Thymus (tissue), 14 donors: Measurements from ENCODE around the gene WBP1L. TPM values are rescaled to one million over a fixed set of nuclear protein-coding genes. Genes with fewer than 3 reads are reported as not detected.
"Not testable (repeated sequence)": the region's sequence is repeated elsewhere in the genome, so short reads cannot be mapped to it uniquely, and the experiment has no call there.

ENCODE experiments used
- DNase-seq, 9 donors: peaks; one replicate each; pipeline ENCODE4 v3.0.0-alpha.2; 2013; ENCODE audit warnings: low spot score in 9 of 9, low read depth in 6 of 9, missing footprints in 1 of 9
- H3K27ac ChIP-seq, 2 donors: one replicate each; pipeline ENCODE4 v1.5.1; 2013; ENCODE audit warnings: control low read depth in 1 of 2, low read depth in 1 of 2, low read length in 1 of 2, mild to moderate bottlenecking in 1 of 2, moderate library complexity in 1 of 2
- H3K27me3 ChIP-seq, 2 donors: one replicate each; pipeline ENCODE4 v1.5.1; 2013; ENCODE audit warnings: low read length in 1 of 2; ENCODE audit not compliant: control insufficient read depth in 2 of 2, insufficient read depth in 1 of 2
- H3K36me3 ChIP-seq, 2 donors: one replicate each; pipeline ENCODE4 v1.5.1; 2013; ENCODE audit warnings: low read length in 1 of 2, mild to moderate bottlenecking in 1 of 2, moderate library complexity in 1 of 2; ENCODE audit not compliant: control insufficient read depth in 2 of 2, insufficient read depth in 2 of 2
- H3K4me1 ChIP-seq, 2 donors: one replicate each; pipeline ENCODE4 v1.5.1; 2013; ENCODE audit warnings: low read length in 2 of 2; ENCODE audit not compliant: control insufficient read depth in 2 of 2, insufficient read depth in 2 of 2
- H3K4me3 ChIP-seq, 2 donors: one replicate each; pipeline ENCODE4 v1.5.1; 2013; ENCODE audit warnings: low read length in 2 of 2, control low read depth in 1 of 2, mild to moderate bottlenecking in 1 of 2
- H3K9me3 ChIP-seq, 2 donors: one replicate each; pipeline ENCODE4 v1.5.1; 2013; ENCODE audit warnings: low read length in 1 of 2, mild to moderate bottlenecking in 1 of 2; ENCODE audit not compliant: control insufficient read depth in 2 of 2, insufficient read depth in 1 of 2
- WGBS: extraction: QIAGEN DNeasy Blood & Tissue Kit; methylation state at CpG from one replicate; pipeline ENCODE4 v1.1.7; 2013; 5-methylcytosine and 5-hydroxymethylcytosine counted together
- long read RNA-seq, 10 donors: transcript quantifications; one replicate each; lab custom pipeline, GENCODE V29; 2026
- polyA plus RNA-seq: library from polyadenylated mRNA; stranded (reverse); fragments of 200-250 nt; gene quantifications from one replicate; pipeline ENCODE4 v1.2.3, GENCODE V29; 2013
- total RNA-seq: library from RNA; stranded (reverse); fragments of 120-200 nt; gene quantifications from one replicate; pipeline ENCODE4 v1.2.4, GENCODE V29; 2013
- donor health status: healthy.

Gene WBP1L
- 30.7 TPM for total RNA-seq
- 75.9 TPM for polyA plus RNA-seq
- long read RNA-seq, donor 1, full-length matches to known transcripts: 1 of 7 reads
- long read RNA-seq, donor 1, partial matches to known transcripts: 6 of 7 reads
- long read RNA-seq, donor 1, other reads (novel, unspliced or antisense): 0 of 7 reads
- long read RNA-seq, donor 2: 0 reads
- long read RNA-seq, donor 3, full-length matches to known transcripts: 7 of 20 reads
- long read RNA-seq, donor 3, partial matches to known transcripts: 13 of 20 reads
- long read RNA-seq, donor 3, other reads (novel, unspliced or antisense): 0 of 20 reads
- long read RNA-seq, donor 4, full-length matches to known transcripts: 4 of 4 reads
- long read RNA-seq, donor 4, partial matches to known transcripts: 0 of 4 reads
- long read RNA-seq, donor 4, other reads (novel, unspliced or antisense): 0 of 4 reads
- long read RNA-seq, donor 5, full-length matches to known transcripts: 17 of 30 reads
- long read RNA-seq, donor 5, partial matches to known transcripts: 13 of 30 reads
- long read RNA-seq, donor 5, other reads (novel, unspliced or antisense): 0 of 30 reads
- long read RNA-seq, donor 6, full-length matches to known transcripts: 6 of 6 reads
- long read RNA-seq, donor 6, partial matches to known transcripts: 0 of 6 reads
- long read RNA-seq, donor 6, other reads (novel, unspliced or antisense): 0 of 6 reads
- long read RNA-seq, donor 7, full-length matches to known transcripts: 8 of 177 reads
- long read RNA-seq, donor 7, partial matches to known transcripts: 97 of 177 reads
- long read RNA-seq, donor 7, other reads (novel, unspliced or antisense): 72 of 177 reads
- long read RNA-seq, donor 8, full-length matches to known transcripts: 3 of 3 reads
- long read RNA-seq, donor 8, partial matches to known transcripts: 0 of 3 reads
- long read RNA-seq, donor 8, other reads (novel, unspliced or antisense): 0 of 3 reads
- long read RNA-seq, donor 9, partial matches to known transcripts: 0 of 4 reads
- long read RNA-seq, donor 9, other reads (novel, unspliced or antisense): 0 of 4 reads
- long read RNA-seq, donor 10, full-length matches to known transcripts: 8 of 26 reads
- long read RNA-seq, donor 10, partial matches to known transcripts: 18 of 26 reads
- long read RNA-seq, donor 10, other reads (novel, unspliced or antisense): 0 of 26 reads

DNA sequence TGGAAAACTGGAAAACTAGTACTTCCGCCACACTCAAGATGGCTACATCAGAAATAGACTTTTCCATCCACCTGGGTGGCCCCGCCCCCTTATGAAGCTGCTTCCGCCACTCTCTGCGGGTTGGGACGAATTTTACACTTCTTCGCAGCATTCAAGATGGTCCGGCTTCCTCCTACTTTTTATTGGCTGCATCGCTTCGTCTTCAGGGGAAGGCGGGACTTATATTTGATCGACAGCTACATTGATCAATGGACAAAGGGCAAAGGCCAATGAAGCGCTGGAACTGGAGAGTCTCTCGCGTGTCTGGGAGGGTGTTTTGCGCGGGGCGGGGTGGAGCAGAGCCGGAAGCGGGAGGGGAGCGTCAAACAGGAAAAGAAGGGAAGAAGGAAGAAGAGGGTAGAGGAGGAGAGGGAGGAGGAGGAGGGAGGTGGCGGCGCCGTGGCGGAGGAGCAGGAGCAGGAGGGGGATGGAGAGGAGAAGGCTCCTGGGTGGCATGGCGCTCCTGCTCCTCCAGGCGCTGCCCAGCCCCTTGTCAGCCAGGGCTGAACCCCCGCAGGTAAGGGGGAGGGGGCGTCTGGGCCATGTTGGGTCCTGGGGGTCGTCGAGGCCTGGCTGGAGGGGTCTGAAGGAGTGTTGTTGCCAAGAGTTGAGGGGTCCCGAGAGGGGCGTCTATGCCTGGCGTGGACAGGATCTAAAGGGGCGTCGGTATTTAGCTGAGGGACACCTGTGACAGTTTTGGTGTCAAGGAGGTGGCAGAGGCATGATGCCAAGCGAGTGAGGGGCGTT, at the start of gene WBP1L:
TSS of gene WBP1L (plus strand) at position 361 of the 786 bp plus-strand sequence. CDS start at position 467, 106 bp downstream.
- peaks cover 11 to 27% of the 10 kb centered on the region in 2 donors for H3K4me1 ChIP-seq
- no peaks in the 10 kb centered on the region for H3K9me3 ChIP-seq
- no peaks in the 10 kb centered on the region for H3K27me3 ChIP-seq
- under 1% methylated on average over 37 of the region's 37 CpGs for WGBS
- no peaks in the 10 kb centered on the region for H3K36me3 ChIP-seq
- peak within 1 kb of the TSS; percentile 73 to 79 for H3K27ac ChIP-seq
- DNase-seq: peak; percentile 94 to 100 (median 99)
- peak within 1 kb of the TSS; percentile 69 to 93 for H3K4me3 ChIP-seq

DNA sequence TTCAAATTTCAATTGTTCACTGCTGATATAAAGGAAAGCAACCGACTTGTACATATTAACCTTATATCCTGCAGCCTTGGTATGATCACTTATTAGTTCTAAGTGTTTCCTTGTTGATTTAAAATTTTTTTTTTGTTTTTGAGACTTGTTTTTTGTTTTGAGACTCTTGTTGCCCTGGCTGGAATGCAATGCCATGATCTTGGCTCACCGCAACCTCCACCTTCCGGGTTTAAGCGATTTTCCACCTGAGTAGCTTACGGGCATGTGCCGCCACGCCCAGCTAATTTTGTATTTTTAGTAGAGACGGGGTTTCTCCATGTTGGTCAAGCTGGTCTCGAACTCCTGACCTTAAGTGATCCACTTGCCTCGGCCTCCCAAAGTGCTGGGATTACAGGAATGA, 48.3 kb upstream of the WBP1L start:
- WGBS: 97% methylated on average over 10 of the region's 10 CpGs
- not testable (repeated sequence) for H3K4me3 ChIP-seq, H3K27ac ChIP-seq, DNase-seq, H3K27me3 ChIP-seq, H3K9me3 ChIP-seq, H3K4me1 ChIP-seq
- peaks cover 23 to 25% of the 10 kb centered on the region in 2 donors for H3K36me3 ChIP-seq

DNA sequence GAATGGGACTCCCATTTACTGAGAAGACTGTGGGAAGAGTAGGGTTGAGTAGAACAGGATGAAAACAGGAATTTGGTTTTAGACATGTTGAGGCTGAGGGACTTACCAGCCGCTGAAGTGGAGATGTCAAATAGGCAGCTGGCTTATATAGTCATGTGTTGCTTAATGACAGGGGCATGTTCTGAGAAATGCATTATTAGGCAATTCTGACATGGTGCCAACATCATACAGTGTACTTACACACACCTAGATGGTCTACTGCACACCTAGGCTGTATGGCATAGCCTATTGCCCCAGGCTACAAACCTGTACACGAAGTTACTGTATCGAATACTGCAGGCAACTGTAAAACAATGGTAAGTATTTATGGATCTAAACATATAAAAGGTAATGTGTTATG, 47.0 kb upstream of the WBP1L start:
- Histone ChIP-seq H3K4me3 (no peak overlapping the region), H3K27ac (no peak overlapping the region), H3K36me3 (peaks cover 23 to 25% of the 10 kb centered on the region in 2 donors), H3K27me3 (no peaks in the 10 kb centered on the region), H3K4me1 (no peaks in the 10 kb centered on the region), H3K9me3 (no peaks in the 10 kb centered on the region)
- DNase-seq: no peak
- WGBS: 95% methylated on average over 3 of the region's 3 CpGs

DNA sequence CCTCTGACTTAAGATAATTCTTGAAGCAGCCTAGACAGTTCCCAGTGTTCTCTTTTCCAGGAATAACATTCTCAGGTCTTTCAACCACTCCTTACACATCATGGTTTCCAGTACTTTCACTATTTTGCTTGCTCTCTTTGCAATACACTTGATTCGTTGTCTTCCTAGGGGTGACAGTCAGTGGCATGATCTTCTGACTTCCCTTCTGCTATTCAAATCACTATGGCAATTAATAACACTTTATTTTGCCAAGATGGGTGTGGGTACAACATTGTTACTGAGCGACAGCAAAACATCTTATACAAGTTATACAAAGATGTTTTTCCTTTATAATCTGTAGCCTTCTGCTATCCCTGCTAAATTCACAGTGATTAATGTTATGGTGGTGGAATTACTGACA, 44.9 kb upstream of the WBP1L start:
- WGBS: 98% methylated on average over 2 of the region's 2 CpGs
- DNase-seq: no peak
- peaks cover 23 to 27% of the 10 kb centered on the region in 2 donors for H3K36me3 ChIP-seq
- no peaks in the 10 kb centered on the region for H3K9me3 ChIP-seq
- no peaks in the 10 kb centered on the region for H3K27me3 ChIP-seq
- no peak overlapping the region for H3K4me3 ChIP-seq
- H3K4me1 ChIP-seq: no peaks in the 10 kb centered on the region
- H3K27ac ChIP-seq: no peak overlapping the region

DNA sequence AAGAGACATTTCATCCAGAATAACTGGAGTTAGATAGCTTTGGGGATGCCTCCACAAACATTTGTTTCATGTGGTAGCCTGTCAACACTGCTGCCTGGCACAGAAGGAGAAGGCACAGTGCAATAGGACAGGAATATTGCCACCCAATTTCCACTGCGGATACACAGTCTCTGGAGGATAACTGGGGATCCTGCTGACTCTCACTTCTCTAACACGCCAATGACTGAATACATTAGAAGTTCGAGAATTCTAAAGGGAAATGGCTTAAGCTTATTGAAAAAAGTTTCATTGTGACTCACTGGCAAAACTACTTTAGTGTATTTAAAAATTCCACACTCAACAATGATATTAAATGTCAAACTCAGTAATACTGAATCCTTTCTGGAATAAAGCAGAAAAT, 42.5 kb upstream of the WBP1L start:
- no peak for DNase-seq
- no peaks in the 10 kb centered on the region for H3K9me3 ChIP-seq
- WGBS: 96% methylated on average over 3 of the region's 3 CpGs

DNA sequence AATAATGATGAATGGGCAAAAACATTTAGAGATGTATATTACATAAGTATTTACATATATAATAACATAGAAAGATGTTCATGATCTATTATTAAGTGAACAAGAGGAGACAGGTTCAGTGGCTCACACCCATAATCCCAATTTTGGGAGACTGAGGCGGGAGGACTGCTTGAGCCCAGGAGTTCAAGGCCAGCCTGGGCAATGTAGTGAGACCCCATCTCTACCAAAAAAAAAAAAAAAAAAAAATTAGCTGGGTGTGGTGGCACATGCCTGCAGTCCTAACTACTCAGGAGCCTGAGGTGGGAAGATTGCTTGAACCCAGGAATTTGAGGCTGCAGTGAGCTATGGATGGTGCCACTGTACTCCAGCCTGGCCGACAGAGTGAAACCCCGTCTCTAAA, 42.0 kb upstream of the WBP1L start:
- Histone ChIP-seq H3K9me3 (no peaks in the 10 kb centered on the region), H3K4me1 (peaks cover 0 to under 1% of the 10 kb centered on the region in 2 donors), H3K27me3 (no peaks in the 10 kb centered on the region), H3K27ac (no peak overlapping the region), H3K4me3 (no peak overlapping the region), H3K36me3 (peaks cover 20 to 23% of the 10 kb centered on the region in 2 donors)
- WGBS: over 99% methylated on average over 3 of the region's 3 CpGs
- DNase-seq: no peak

More for the DNA sequence above, 42.5 kb upstream of the WBP1L start:
- no peaks in the 10 kb centered on the region for H3K4me1 ChIP-seq
- H3K27me3 ChIP-seq: no peaks in the 10 kb centered on the region
- H3K4me3 ChIP-seq: no peak overlapping the region
- H3K27ac ChIP-seq: no peak overlapping the region
- H3K36me3 ChIP-seq: peaks cover 25 to 28% of the 10 kb centered on the region in 2 donors

DNA sequence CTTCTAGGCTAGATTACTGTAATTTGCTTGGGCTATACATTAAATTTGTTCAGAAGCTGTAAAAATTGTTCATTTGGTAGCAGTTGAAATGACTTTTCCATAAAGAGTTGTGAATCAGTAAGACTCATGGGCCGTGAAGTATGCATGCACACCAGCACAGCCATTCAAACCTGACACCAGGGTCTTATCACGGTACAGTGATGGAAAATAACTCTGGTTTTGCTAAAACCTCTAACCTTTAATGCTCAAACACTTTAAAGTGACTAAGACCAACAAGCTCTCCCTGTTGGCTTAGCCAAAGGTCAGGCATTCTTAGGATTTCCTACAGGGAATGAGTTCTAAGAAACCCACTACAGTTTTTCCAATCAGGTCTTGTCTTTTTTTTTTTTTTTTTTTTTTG, 41.0 kb upstream of the WBP1L start:
- no peak for DNase-seq
- 94% methylated on average over 2 of the region's 2 CpGs for WGBS
- peaks cover 17 to 21% of the 10 kb centered on the region in 2 donors for H3K36me3 ChIP-seq

DNA sequence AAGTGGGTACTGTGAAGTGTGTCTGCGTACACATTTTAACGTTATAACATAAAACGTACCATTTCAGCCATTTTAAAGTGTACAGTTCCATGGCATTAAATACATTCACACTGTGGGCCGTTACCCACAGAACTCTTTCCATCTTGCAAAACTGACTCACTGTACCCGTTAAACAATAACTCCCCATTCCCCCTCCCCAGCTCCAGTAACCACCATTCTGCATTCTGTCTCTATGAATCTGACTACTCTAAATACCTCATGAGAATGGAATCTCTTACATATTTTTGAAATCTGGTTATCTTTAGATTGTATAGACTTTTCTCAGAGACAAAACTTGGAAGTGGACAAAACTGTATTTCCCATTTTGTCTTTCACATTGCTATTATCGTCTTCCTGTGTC, 38.8 kb upstream of the WBP1L start:
- Histone ChIP-seq H3K27me3 (no peaks in the 10 kb centered on the region), H3K27ac (no peak overlapping the region), H3K36me3 (peaks cover 2 to 11% of the 10 kb centered on the region in 2 donors), H3K4me1 (peaks cover 0 to 3% of the 10 kb centered on the region in 2 donors), H3K4me3 (no peak overlapping the region), H3K9me3 (no peaks in the 10 kb centered on the region)
- DNase-seq: no peak
- 95% methylated on average over 6 of the region's 6 CpGs for WGBS

More for the DNA sequence above, 41.0 kb upstream of the WBP1L start:
- H3K9me3 ChIP-seq: no peaks in the 10 kb centered on the region
- no peak overlapping the region for H3K4me3 ChIP-seq
- H3K27ac ChIP-seq: no peak overlapping the region
- no peaks in the 10 kb centered on the region for H3K27me3 ChIP-seq
- H3K4me1 ChIP-seq: peaks cover 0 to 3% of the 10 kb centered on the region in 2 donors
